Activated T-cell treated with anti-CD3 and anti-CD28 coated beads, Interleukin-2, amount 50 U/mL, for 4 hours (primary cell): ENCODE results near the gene CHAC1. TPM values are rescaled to one million over a fixed set of nuclear protein-coding genes. Genes with fewer than 3 reads are reported as not detected.
A peak's percentile ranks its signal among the peaks of the same experiment; 100 is the strongest.

Source experiments
- ATAC-seq, 2 donors: fragments of 200-7000 bp; cut with Tn5 transposase; one replicate each; pipeline ENCODE4 v1.10.0; 2021
- DNase-seq: peaks from one replicate; pipeline ENCODE4 v3.0.0-alpha.2; 2020
- H3K27me3 Mint-ChIP-seq: one replicate; pipeline ENCODE4 v1.8.0; 2021; ENCODE audit warnings: low read depth, mixed read lengths
- H3K36me3 Mint-ChIP-seq: one replicate; pipeline ENCODE4 v1.8.0; 2022; ENCODE audit warnings: mixed read lengths; ENCODE audit not compliant: insufficient read depth
- H3K4me1 Mint-ChIP-seq: one replicate; pipeline ENCODE4 v1.8.0; 2021; ENCODE audit warnings: low read depth, mixed read lengths
- H3K4me3 Mint-ChIP-seq: one replicate; pipeline ENCODE4 v1.8.0; 2021; ENCODE audit warnings: mild to moderate bottlenecking, moderate library complexity, mixed read lengths
- H3K9me3 Mint-ChIP-seq: one replicate; pipeline ENCODE4 v1.8.0; 2021; ENCODE audit warnings: mixed read lengths
- total RNA-seq, 3 donors: library from RNA; stranded (reverse); gene quantifications; one replicate each; pipeline ENCODE4 v1.2.1, GENCODE V29; 2021

CHAC1 gene
- total RNA-seq, 3 donors from 2014 or later, result 12.0 to 31.3 (median 20.8) TPM

- peaks cover 15% of the 10 kb centered on the region for H3K4me1 Mint-ChIP-seq
- no peak for ATAC-seq
- H3K36me3 Mint-ChIP-seq, result peaks cover 49% of the 10 kb centered on the region
- H3K27me3 Mint-ChIP-seq, result no peaks in the 10 kb centered on the region
- no peak for DNase-seq
- no peak overlapping the region for H3K4me3 Mint-ChIP-seq
- H3K9me3 Mint-ChIP-seq, result no peaks in the 10 kb centered on the region
Observed at GRCh38 chr15:40988156-40988555, 34.9 kb downstream of the CHAC1 start.

- no peaks in the 10 kb centered on the region for H3K9me3 Mint-ChIP-seq
- H3K27me3 Mint-ChIP-seq, result no peaks in the 10 kb centered on the region
- no peak overlapping the region for H3K4me3 Mint-ChIP-seq
- H3K4me1 Mint-ChIP-seq, result peaks cover 15% of the 10 kb centered on the region
- no peak for DNase-seq
- peaks cover 49% of the 10 kb centered on the region for H3K36me3 Mint-ChIP-seq
- ATAC-seq, result no peak
Observed at GRCh38 chr15:40990080-40990479, 36.8 kb downstream of the CHAC1 start.

- ATAC-seq (peak in 1 of 2 donors; percentile 38), DNase-seq (no peak)
- H3K27me3 Mint-ChIP-seq, result no peaks in the 10 kb centered on the region
- H3K4me3 Mint-ChIP-seq, result no peak overlapping the region
- H3K36me3 Mint-ChIP-seq, result peaks cover 51% of the 10 kb centered on the region
- H3K4me1 Mint-ChIP-seq, result peaks cover 15% of the 10 kb centered on the region
- no peaks in the 10 kb centered on the region for H3K9me3 Mint-ChIP-seq
Observed at GRCh38 chr15:40990789-40991188, 37.5 kb downstream of the CHAC1 start.

- H3K4me1 Mint-ChIP-seq, result peaks cover 15% of the 10 kb centered on the region
- DNase-seq, result no peak
- H3K27me3 Mint-ChIP-seq, result no peaks in the 10 kb centered on the region
- no peak overlapping the region for H3K4me3 Mint-ChIP-seq
- H3K9me3 Mint-ChIP-seq, result no peaks in the 10 kb centered on the region
- peaks cover 53% of the 10 kb centered on the region for H3K36me3 Mint-ChIP-seq
- no peak for ATAC-seq
Observed at GRCh38 chr15:40991355-40991754, 38.1 kb downstream of the CHAC1 start.

GRCh38 chr15:40992241-40992741 is 39.0 kb downstream of the CHAC1 start:
- DNase-seq (no peak), ATAC-seq (no peak)
- Mint-ChIP-seq H3K4me3 (no peak overlapping the region), H3K4me1 (peaks cover 15% of the 10 kb centered on the region), H3K36me3 (peaks cover 52% of the 10 kb centered on the region), H3K27me3 (no peaks in the 10 kb centered on the region), H3K9me3 (no peaks in the 10 kb centered on the region)

GRCh38 chr15:40992825-40993224 is 39.6 kb downstream of the CHAC1 start:
- Mint-ChIP-seq H3K4me1 (peaks cover 15% of the 10 kb centered on the region), H3K36me3 (peaks cover 51% of the 10 kb centered on the region), H3K27me3 (no peaks in the 10 kb centered on the region), H3K4me3 (no peak overlapping the region), H3K9me3 (no peaks in the 10 kb centered on the region)
- ATAC-seq, result no peak
- DNase-seq, result no peak

- DNase-seq (no peak), ATAC-seq (no peak)
- Mint-ChIP-seq H3K4me1 (peaks cover 7% of the 10 kb centered on the region), H3K36me3 (peaks cover 41% of the 10 kb centered on the region), H3K27me3 (no peaks in the 10 kb centered on the region), H3K9me3 (no peaks in the 10 kb centered on the region), H3K4me3 (no peak overlapping the region)
Observed at GRCh38 chr15:40995656-40996055, 42.4 kb downstream of the CHAC1 start.

- H3K36me3 Mint-ChIP-seq, result peaks cover 34% of the 10 kb centered on the region
- no peaks in the 10 kb centered on the region for H3K27me3 Mint-ChIP-seq
- DNase-seq, result no peak
- no peaks in the 10 kb centered on the region for H3K9me3 Mint-ChIP-seq
- no peak for ATAC-seq
- H3K4me1 Mint-ChIP-seq, result no peaks in the 10 kb centered on the region
- no peak overlapping the region for H3K4me3 Mint-ChIP-seq
Observed at GRCh38 chr15:40999190-40999589, 45.9 kb downstream of the CHAC1 start.

- no peak for ATAC-seq
- H3K27me3 Mint-ChIP-seq, result no peaks in the 10 kb centered on the region
- DNase-seq, result no peak
- peaks cover 30% of the 10 kb centered on the region for H3K36me3 Mint-ChIP-seq
- no peak overlapping the region for H3K4me3 Mint-ChIP-seq
- no peaks in the 10 kb centered on the region for H3K9me3 Mint-ChIP-seq
- no peaks in the 10 kb centered on the region for H3K4me1 Mint-ChIP-seq
Observed at GRCh38 chr15:41001524-41002214, 48.4 kb downstream of the CHAC1 start.

- ATAC-seq (no peak), DNase-seq (no peak)
- no peaks in the 10 kb centered on the region for H3K27me3 Mint-ChIP-seq
- no peak overlapping the region for H3K4me3 Mint-ChIP-seq
- H3K36me3 Mint-ChIP-seq, result peaks cover 33% of the 10 kb centered on the region
- no peaks in the 10 kb centered on the region for H3K9me3 Mint-ChIP-seq
- H3K4me1 Mint-ChIP-seq, result no peaks in the 10 kb centered on the region
Observed at GRCh38 chr15:41004490-41004889, 51.2 kb downstream of the CHAC1 start.

Other genes starting within 250 kb of the CHAC1 start
- gene RMDN3, start 198.2 kb upstream of the CHAC1 start, total RNA-seq, result 10 to 100 TPM; 62.1 to 63.7 (median 62.9) TPM
- 10 to 100 TPM; 18.5 to 25.6 (median 25.3) TPM for gene GCHFR, start 189.4 kb upstream of the CHAC1 start, total RNA-seq
- under 1 TPM; 0.24 to 0.53 (median 0.25) TPM for gene C15orf62, start 183.5 kb upstream of the CHAC1 start, total RNA-seq
- gene ZFYVE19, start 146.4 kb upstream of the CHAC1 start, total RNA-seq, result 10 to 100 TPM; 19.5 to 23.5 (median 20.3) TPM
- gene DNAJC17, start 146.0 kb upstream of the CHAC1 start, total RNA-seq, result 10 to 100 TPM; 49.1 to 62.1 (median 49.9) TPM
- gene PPP1R14D, start 124.8 kb upstream of the CHAC1 start, total RNA-seq, result not detected
- gene SPINT1, start 109.4 kb upstream of the CHAC1 start, total RNA-seq, result 10 to 100 TPM; 10.8 to 13.5 (median 12.2) TPM
- gene RHOV, start 79.2 kb upstream of the CHAC1 start, total RNA-seq, result under 1 TPM; 0.35 to 0.53 (median 0.49) TPM
- gene VPS18, start 59.0 kb upstream of the CHAC1 start, total RNA-seq, result 10 to 100 TPM; 15.9 to 16.7 (median 16.4) TPM
- gene DLL4, start 24.1 kb upstream of the CHAC1 start, total RNA-seq, result under 1 TPM; 0.05 to 0.38 (median 0.37) TPM
- 10 to 100 TPM; 39.2 to 42.0 (median 40.5) TPM for gene INO80, start 162.8 kb downstream of the CHAC1 start, total RNA-seq